Skin of body (tissue), 2 donors: ENCODE results near the gene DGLUCY. TPM values are rescaled to one million over a fixed set of nuclear protein-coding genes. Genes with fewer than 3 reads are reported as not detected.
"Not testable (repeated sequence)": the region's sequence is repeated elsewhere in the genome, so short reads cannot be mapped to it uniquely, and the experiment has no call there.

Experiments
- DNase-seq: peaks from one replicate; lab custom pipeline; 2025; lab: John Stamatoyannopoulos, UW
- total RNA-seq: library from RNA; depleted of rRNA; stranded (reverse); fragments of >200 nt; gene quantifications from one replicate; pipeline ENCODE4 v1.2.3, GENCODE V29; 2014

Gene DGLUCY
- total RNA-seq, 1 donor from 2014 or later: 40.0 TPM

- DNase-seq: peak; percentile 47
These were observed 10.8 kb upstream of the DGLUCY start for GRCh38 chr14:91103116-91103515.

DNA sequence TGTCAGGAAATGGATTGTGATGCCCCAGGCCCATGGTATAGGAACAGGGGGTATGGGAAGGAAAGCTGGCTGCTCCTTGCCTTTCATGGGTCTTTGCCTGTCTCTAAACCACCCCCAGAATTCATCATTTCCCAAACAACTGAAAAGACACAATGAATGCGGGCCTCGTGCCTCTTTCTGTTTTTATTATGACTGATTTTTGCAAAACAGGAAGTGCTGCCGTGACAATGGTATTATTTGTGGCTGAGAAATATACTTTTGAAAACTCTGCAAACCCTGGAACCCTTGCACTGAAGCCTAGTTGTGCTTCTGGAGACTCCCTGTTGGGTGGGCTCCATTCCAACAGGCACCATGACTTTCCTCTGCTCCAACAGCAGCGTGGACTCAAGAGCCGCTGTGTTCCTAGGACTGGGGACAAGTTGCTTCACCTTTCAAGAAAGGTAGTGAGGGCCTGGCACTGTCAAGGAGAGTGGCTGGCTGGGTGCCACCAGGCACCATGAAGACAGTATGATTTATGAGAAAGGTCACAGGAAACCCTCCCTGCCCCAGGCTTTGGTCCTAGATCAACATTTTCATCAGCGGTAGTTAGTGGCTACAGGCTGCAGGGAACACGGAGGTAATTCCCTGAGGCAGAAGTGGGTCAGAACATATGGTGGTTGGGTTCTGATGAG, 4.8 kb upstream of the DGLUCY start:
- DNase-seq: no peak

- DNase-seq: no peak
These were observed 2.4 kb upstream of the DGLUCY start for GRCh38 chr14:91111443-91111842.

- DNase-seq: no peak
These were observed 1.7 kb upstream of the DGLUCY start for GRCh38 chr14:91112194-91112593.

DNA sequence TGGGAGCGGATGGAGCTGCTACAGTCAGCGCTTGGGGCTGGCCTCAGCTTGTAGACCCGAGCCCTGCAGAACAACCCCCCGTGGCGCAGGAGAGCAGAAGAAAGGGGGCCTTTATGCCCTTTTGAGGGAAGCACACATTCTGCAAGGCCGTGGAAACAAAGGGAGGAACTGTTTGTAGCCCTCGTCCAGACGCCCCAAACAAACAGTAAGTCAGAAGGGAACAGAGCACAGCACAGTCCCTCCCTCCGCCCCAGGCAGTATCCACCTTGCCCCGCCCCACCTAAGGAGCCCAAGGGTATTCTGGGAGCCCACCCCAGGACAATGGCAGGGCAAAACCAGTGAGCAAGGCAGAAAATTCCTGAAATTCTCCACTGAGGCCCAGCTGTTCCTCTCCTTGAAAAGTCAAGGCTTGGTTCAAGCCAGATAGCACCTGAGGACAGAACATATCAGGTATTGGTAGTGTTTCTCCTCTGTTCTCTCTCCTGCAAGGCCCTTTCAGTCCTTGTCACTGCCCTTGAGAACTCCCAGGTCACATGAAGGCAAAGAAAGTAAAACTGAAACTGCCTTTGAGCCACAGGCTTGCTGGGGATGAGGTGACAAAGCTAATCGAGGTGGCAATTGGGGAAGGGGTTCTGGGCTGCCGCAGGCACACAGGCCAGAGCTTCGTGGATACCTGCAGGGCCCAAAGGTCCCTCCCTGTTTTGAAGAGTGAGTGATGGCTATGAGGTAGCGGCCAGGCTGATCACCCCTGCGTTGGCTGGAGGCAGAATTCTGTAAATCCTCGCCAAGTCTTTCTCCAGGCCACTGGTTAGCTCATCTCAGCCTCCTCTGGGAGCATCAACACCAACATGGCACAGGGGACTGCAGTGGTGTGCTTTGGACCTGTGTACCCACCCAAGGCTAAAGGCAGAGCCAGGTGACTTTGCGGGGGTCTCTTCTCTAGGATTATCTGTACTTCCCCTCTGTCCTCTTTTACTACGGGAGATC, 499 bp downstream of the DGLUCY start:
- peak; percentile 48 for DNase-seq

DNA sequence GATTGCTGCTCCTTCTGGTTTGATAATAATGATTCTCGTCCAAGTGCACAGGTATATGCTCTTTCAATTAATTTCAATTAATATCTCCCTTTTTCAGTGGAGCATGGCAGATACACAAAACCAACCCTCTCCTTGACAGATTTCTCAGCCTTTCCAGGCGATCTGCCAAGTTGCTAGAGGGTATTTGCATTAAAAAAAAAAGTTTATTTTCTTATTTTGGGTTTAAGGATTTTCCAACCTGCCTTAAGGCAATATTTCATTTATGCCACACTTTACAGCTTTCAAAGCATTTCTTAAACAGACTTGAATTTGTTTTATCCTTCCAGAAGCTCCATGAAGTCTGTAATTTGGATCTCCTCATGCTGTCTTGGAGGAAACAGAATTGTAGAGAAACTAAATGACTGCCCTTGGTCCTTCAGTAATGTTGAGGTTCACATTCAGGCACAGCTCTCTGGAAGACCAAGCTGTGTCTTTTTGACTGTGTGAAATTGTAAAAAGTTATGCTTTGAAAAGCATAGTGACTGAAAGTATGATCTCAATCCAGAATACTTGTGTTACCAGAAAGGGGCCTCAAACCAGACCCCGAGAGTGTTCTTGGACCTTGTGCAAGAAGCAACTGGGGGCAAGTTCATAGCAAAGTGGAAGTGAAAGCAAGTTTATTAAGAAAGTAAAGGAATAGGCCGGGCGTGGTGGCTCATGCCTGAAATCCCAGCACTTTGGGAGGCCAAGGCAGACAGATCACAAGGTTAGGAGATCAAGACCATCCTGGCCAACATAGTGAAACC, 2.3 kb downstream of the DGLUCY start:
- no peak for DNase-seq

- no peak for DNase-seq
These were observed 3.2 kb downstream of the DGLUCY start for GRCh38 chr14:91116913-91117588.

GRCh38 chr14:91117960-91118359, 4.1 kb downstream of the DGLUCY start:
- no peak for DNase-seq

- DNase-seq: no peak
These were observed 4.7 kb downstream of the DGLUCY start for GRCh38 chr14:91118511-91119068.

- no peak for DNase-seq
These were observed 5.9 kb downstream of the DGLUCY start for GRCh38 chr14:91119556-91120311.

DNA sequence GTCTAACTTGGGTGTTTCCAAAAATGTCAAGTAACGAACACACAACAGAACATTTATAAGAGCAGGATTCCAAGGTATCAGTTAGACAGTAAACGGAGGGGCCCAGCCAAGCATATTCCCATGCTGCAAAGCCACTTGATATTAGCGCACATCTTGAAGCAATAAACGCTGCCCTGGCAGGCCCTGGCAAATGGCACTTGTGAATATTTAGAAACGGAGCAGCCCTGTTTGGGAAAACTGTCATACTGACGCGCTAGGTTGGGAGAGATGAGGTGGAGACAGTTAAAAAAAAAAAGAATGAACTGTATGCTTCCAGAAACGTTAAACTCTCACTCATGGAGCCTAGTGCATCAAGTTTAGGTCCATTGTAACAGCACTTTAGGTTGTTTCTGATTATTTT, 9.3 kb downstream of the DGLUCY start:
- DNase-seq: no peak

GRCh38 chr14:91124406-91125270, 10.8 kb downstream of the DGLUCY start:
- DNase-seq: not testable (repeated sequence)

- no peak for DNase-seq
These were observed 11.4 kb downstream of the DGLUCY start for GRCh38 chr14:91125271-91125660.

GRCh38 chr14:91125801-91126200, 11.9 kb downstream of the DGLUCY start:
- no peak for DNase-seq

GRCh38 chr14:91126761-91127160, 12.9 kb downstream of the DGLUCY start:
- no peak for DNase-seq

DNA sequence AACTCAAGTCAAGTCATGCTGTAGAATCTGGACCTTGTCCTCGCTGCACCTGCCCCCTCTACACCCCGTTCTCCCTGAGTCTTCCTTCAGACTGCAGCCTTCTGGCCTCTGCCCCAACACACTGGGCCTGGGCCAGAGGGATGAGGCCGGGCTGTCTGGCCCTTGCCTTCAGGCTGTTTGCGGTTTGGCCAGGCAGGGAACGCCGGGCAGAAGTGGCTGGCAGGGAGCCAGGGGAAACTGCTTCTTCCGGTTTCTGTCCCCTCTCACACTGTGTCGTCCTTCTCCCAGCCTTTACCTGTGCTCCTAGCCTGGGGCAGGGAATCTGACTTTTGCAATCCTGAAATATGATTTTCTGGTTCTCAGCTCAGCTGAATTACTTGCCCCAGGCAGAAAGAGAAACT, 13.5 kb downstream of the DGLUCY start:
- DNase-seq: no peak

DNA sequence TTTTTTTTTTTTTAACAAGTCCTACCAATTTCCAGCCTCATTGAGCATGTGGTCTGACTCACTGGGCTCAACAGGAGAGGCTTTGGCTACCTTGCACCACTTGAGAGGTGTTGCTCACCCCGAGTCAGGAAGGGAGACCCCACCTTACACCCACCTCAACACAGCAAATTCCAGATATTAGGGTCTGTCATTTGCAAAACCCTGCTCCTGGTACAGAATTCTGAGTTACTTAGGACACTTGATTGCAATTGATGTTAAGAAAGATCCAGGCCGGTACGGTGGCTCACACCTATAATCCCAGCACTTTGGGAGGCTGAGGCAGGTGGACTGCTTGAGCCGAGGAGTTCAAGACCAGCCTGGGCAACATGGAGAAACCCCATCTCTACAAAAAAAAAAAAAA, 14.1 kb downstream of the DGLUCY start:
- no peak for DNase-seq

DNA sequence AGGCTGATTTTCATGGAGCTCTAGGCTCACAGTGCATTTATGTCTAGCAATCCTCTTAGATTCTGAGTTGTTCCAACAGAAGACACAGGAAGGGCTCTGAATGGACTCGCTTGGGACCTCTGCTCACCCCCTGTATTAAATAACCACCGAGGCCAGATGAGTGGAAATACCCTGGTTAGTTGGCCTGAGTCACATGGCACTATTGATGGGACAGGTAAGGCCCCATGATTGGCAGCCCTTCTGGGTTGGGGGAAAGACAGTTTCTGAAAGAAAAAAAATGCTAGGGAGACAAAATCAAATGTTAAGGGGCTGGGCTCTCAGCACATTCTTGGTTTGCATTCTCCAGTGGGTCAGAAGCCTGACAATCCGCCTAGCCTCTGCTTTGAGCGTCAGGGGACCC, 14.8 kb downstream of the DGLUCY start:
- no peak for DNase-seq

DNA sequence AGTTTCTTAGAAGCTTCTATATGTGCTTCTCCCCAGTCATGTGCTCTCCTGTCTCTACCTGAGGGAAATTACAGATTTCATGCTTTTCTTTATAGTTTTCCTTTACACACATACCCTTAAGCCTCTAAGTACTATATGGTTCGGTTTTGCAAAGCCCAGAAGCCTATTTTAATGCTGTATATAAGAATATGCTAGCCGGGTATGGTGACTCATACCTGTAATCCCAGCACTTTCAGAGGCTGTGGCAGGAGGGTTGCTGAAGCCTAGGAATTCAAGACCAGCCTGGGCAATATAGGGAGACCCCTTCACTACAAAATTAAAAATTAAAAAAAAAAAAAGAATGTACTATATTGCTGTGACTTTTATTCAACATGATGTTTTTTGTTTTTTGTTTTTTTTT, 15.4 kb downstream of the DGLUCY start:
- DNase-seq: no peak
